Activated CD4-positive, alpha-beta T cell treated with anti-CD3 and anti-CD28 coated beads, Interleukin-2, amount 50 U/mL, for 1 hour (primary cell): Measurements from ENCODE around the gene TRAF3IP3.

Experiments used
- DNase-seq: peaks from one replicate; pipeline ENCODE4 v3.0.0-alpha.2; 2020

TRAF3IP3 gene

GRCh38 chr1:209830722-209831121 is 74.9 kb downstream of the TRAF3IP3 start:
- DNase-seq = no peak

DNA sequence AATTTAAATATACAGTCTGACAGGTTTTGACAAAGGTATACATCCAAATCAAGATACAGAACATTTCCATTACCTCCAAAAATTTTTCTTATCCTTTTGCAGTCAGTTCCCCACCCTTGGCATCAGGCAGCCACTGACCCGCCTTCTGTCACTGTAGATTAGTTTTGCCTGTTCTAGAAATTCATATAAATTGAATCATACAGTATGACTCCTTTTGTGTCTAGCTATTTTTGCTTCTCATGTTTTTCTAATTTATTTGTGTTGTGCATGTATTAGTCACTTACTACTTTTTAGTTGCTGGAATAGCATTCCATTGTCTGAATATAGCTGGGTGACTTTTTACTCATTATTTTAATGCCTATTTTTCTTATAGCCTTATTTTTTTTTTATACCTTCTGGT is 75.8 kb downstream of the TRAF3IP3 start:
- DNase-seq = no peak
